Measurements from ENCODE around the gene MTREX. TPM values are rescaled to one million over a fixed set of nuclear protein-coding genes. Genes with fewer than 3 reads are reported as not detected.

The MTREX gene
- total and polyA plus RNA-seq, 12 donors, result 22.8 to 87.5 (median 58.9) TPM

- 89 to 98% (median 95%) methylated on average over 1 of the region's 1 CpG for WGBS, 4 donors
- no peak for DNase-seq
- Histone ChIP-seq H3K27ac (no peak overlapping the region), H3K27me3 (no peaks in the 10 kb centered on the region), H3K4me3 (no peak overlapping the region), H3K9me3 (replicated peaks in 1 of 3) (no peaks in the 10 kb centered on the region), H3K4me1 (replicated peaks in 1 of 2) (peaks cover 0 to 5% of the 10 kb centered on the region in 2 donors), H3K36me3 (replicated peaks in 1 of 2) (no peaks in the 10 kb centered on the region)
- intact Hi-C loops (cut with DNase I), result no loop called here
- no peak for TF ChIP-seq POLR2A (IDR thresholded peaks at IDR 0.05)
- no peak for TF ChIP-seq CTCF (IDR thresholded peaks at IDR 0.05)
Measured at GRCh38 chr5:55411876-55412275, 104.1 kb downstream of the MTREX start.

GRCh38 chr5:55413644-55414043 is 105.9 kb downstream of the MTREX start:
- H3K27me3 ChIP-seq, result no peaks in the 10 kb centered on the region
- WGBS, 4 donors, result 92 to 100% (median 96%) methylated on average over 2 of the region's 2 CpGs
- TF ChIP-seq POLR2A (IDR thresholded peaks at IDR 0.05) (no peak), CTCF (IDR thresholded peaks at IDR 0.05) (no peak)
- H3K4me3 ChIP-seq, result no peak overlapping the region
- H3K9me3 ChIP-seq (replicated peaks in 1 of 3), result no peaks in the 10 kb centered on the region
- intact Hi-C loops (cut with DNase I), result no loop called here
- H3K36me3 ChIP-seq (replicated peaks in 1 of 2), result no peaks in the 10 kb centered on the region
- no peak overlapping the region for H3K27ac ChIP-seq
- peaks cover 0 to 5% of the 10 kb centered on the region in 2 donors for H3K4me1 ChIP-seq (replicated peaks in 1 of 2)
- DNase-seq, result no peak

GRCh38 chr5:55415071-55415470 is 107.3 kb downstream of the MTREX start:
- TF ChIP-seq CTCF (IDR thresholded peaks at IDR 0.05) (no peak), POLR2A (IDR thresholded peaks at IDR 0.05) (no peak)
- H3K27me3 ChIP-seq, result no peaks in the 10 kb centered on the region
- no peak for DNase-seq
- H3K4me3 ChIP-seq, result no peak overlapping the region
- H3K4me1 ChIP-seq (replicated peaks in 1 of 2), result peaks cover 0 to 10% of the 10 kb centered on the region in 2 donors
- no peaks in the 10 kb centered on the region for H3K36me3 ChIP-seq (replicated peaks in 1 of 2)
- intact Hi-C loops (cut with DNase I), result no loop called here
- no peaks in the 10 kb centered on the region for H3K9me3 ChIP-seq (replicated peaks in 1 of 3)
- no peak overlapping the region for H3K27ac ChIP-seq

GRCh38 chr5:55416306-55416705 is 108.5 kb downstream of the MTREX start:
- DNase-seq, result no peak
- Histone ChIP-seq H3K27ac (no peak overlapping the region), H3K4me3 (no peak overlapping the region), H3K4me1 (replicated peaks in 1 of 2) (peaks cover 0 to 10% of the 10 kb centered on the region in 2 donors), H3K36me3 (replicated peaks in 1 of 2) (no peaks in the 10 kb centered on the region), H3K27me3 (no peaks in the 10 kb centered on the region), H3K9me3 (replicated peaks in 1 of 3) (no peaks in the 10 kb centered on the region)
- intact Hi-C loops (cut with DNase I), result no loop called here
- TF ChIP-seq POLR2A (IDR thresholded peaks at IDR 0.05) (no peak), CTCF (IDR thresholded peaks at IDR 0.05) (no peak)

Data from adrenal gland (tissue), 12 donors.